ENCODE measurements around the gene ARID4A. TPM values are rescaled to one million over a fixed set of nuclear protein-coding genes. Genes with fewer than 3 reads are reported as not detected.
"Not testable (repeated sequence)": the region's sequence is repeated elsewhere in the genome, so short reads cannot be mapped to it uniquely, and the experiment has no call there.

ARID4A gene
- polyA plus RNA-seq (2013, experiment 1 of 2; ENCODE audit: insufficient read length), result 5.2 TPM
- polyA plus RNA-seq (2013, experiment 2 of 2; ENCODE audit: insufficient read length), result 7.2 TPM

- DNase-seq, result peak; percentile 3
Measured at GRCh38 chr14:58298477-58299400, at the start of gene ARID4A. ARID4A (plus strand) TSS chr14:58298555; CDS start chr14:58299855, 1,300 bp downstream.

- DNase-seq, result no peak
Measured at GRCh38 chr14:58249611-58250010, 48.7 kb upstream of the ARID4A start.

- no peak for DNase-seq
Measured at GRCh38 chr14:58258156-58258555, 40.2 kb upstream of the ARID4A start.

DNA sequence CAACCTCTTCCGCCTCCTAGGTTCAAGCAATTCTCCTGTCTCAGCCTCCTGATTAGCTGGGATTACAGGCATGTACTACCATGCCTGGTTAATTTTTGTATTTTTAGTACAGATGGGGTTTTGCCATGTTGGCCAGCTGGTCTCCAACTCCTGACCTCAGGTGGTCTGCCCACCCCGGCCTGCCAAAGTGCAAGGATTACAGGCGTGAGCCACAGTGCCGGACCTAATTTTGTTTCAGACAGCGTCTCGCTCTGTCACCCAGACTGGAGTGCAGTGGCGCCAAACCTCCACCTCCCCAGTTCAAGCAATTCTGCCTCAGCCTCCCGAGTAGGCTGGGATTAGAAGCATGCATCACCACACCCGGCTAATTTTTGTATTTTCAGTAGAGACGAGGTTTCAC lies 36.4 kb upstream of the ARID4A start:
- not testable (repeated sequence) for DNase-seq

DNA sequence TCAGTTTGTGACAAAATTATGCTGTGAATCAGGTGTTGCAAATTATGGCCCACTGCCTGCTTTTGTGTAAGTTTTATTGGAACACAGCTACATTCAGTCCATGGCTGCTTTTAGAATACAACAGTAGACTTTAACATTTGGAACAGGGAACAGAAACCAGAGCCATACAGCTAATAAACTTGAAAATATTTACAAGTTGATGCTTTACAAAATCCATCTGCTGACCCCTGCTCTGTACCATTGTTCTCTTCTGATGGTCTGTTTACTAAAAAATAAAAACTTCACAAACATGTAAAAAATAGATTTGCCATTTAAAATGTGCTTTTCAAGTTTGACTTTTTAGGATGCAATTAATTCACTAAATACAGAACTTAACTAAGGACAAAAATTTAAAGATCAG lies 33.0 kb upstream of the ARID4A start:
- DNase-seq, result no peak

- peak; percentile 26 for DNase-seq
Measured at GRCh38 chr14:58270628-58271027, 27.7 kb upstream of the ARID4A start.

- peak; percentile 14 for DNase-seq
Measured at GRCh38 chr14:58272588-58273372, 25.6 kb upstream of the ARID4A start.

DNA sequence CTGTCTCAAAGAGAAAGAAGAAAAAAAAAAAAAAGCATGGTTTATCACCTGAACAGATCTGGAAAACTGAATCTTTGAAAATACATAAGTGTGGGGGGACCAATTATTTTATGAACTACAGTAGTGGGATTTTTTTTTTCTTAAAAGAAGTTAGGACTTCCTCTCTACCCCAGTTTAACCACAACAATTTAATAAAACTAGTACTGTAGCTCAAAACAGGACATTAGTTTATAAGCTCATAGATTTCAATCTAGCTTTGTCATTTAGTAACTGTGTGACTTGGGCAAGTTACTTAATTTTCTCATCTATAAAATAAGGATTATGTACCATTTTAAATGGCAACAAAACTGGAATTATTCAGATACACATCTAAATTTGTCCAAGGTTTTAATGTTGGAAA lies 23.5 kb upstream of the ARID4A start:
- no peak for DNase-seq

- DNase-seq, result peak; percentile 6
Measured at GRCh38 chr14:58275527-58276190, 22.7 kb upstream of the ARID4A start.

DNA sequence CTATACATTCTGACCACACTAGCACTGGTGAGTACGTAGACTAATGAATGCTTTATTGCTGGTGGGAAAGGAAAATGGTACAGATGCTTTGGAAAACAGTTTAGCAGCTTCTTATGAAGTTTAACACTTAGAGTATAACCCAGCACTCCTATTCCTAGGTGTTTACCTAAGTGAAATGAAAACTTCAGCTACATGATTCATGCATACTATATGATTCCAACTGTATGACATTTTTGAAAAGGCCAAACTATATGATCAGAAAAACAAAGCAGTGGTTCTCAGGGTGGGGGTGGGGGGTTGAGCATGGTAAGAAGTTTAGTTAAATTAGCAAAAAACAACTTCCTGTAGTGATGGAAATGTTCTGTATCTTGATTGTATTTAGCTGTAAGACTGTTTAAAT lies 22.1 kb upstream of the ARID4A start:
- peak; percentile 28 for DNase-seq

DNA sequence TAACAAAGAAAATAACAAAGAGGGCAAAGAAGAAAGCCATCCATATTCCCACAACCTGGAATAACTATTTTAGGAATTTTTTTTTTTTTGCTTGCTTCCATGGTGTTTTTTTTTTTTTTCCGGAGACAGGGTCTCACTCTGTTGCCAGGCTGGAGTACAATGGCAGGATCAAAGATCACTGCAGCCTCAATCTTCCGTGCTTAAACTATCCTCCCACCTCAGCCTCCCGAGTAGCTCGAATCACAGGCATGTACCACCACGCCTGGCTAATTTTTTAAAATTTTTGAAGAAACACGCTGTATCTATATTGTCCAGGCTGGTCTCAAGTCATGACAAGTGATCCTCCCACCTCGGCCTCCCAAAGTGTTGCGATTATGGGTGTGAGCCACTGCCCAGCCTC lies 20.2 kb upstream of the ARID4A start:
- DNase-seq, result no peak

GRCh38 chr14:58280954-58281787 lies 17.2 kb upstream of the ARID4A start:
- DNase-seq, result peak; percentile 96

DNA sequence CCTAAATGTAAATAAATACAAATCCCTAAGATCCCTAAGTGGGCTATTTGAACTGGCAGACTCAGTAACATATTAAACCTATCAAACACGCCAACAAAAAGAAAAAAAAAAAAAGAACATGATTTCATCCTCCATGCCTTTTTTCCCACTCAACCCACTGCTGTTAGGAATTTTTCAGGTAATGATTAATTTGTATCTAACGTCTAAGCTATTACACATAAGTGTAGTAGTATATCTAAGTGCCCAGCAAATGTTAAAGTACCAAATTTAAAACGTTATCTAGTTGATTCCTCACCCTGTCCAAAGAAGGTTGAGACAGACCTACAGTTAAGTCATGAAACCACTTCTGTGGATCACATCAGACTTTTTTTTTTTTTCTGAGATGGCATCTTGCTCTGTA lies 16.4 kb upstream of the ARID4A start:
- DNase-seq, result no peak

- no peak for DNase-seq
Measured at GRCh38 chr14:58282925-58283593, 15.3 kb upstream of the ARID4A start.

DNA sequence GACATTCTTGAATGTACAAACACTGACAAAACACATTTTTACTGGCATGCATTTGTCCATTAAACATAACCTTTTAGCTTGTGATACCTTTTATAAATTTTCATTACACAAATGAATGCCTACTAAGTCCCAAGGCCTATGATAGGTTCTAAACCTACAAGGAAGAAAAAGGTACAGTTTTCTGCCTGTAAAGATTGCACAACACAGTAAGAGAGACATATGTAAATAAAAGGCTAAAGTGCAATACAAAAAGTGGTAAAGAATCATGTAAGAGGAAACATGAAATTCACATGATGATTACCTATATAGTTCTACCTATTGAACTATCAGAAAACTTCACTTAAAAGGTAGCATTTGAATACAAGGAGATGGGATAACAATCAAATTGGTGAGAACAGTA lies 14.6 kb upstream of the ARID4A start:
- DNase-seq, result no peak

GRCh38 chr14:58285132-58285531 lies 13.2 kb upstream of the ARID4A start:
- DNase-seq, result no peak

DNA sequence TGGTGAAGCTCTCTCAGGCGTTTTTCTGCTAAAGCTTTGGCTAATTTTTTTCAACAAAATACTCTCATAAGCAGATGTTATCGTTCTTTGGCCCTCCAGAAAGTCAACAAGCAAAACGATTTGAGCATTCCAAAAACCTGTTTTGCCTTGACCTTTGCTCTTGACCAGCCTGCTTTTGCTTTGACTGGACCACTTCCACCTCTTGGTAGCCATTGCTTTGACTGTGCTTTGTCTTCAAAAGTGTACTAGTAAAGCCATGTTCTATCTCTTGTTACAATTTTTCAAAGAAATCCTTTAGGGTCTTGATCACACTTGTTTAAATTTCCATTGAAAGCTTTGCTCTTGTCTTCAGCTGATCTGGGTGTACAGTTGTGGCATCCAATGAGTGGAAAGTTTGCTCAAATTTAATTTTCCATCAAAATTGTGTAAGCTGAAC lies 10.7 kb upstream of the ARID4A start:
- no peak for DNase-seq

- DNase-seq, result no peak
Measured at GRCh38 chr14:58288106-58288792, 10.1 kb upstream of the ARID4A start.

DNA sequence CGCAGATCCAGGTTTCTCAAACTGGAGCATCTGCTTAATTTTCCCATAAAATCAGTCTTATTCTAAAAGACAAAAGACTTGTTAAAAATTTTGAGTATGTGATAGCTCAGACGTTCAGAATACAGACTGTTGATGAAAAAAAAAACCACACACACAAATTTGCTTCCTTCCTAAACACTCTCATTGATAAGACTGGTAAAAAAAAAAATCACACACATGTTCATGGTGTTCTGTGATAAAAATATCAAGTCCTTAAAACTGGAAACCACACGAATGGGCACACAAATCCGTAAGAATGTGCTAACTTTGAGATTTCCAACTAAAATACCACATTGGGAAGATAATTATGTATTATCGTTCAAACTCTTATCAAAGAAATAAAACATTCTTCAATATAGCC lies 6.7 kb upstream of the ARID4A start:
- DNase-seq, result no peak

DNA sequence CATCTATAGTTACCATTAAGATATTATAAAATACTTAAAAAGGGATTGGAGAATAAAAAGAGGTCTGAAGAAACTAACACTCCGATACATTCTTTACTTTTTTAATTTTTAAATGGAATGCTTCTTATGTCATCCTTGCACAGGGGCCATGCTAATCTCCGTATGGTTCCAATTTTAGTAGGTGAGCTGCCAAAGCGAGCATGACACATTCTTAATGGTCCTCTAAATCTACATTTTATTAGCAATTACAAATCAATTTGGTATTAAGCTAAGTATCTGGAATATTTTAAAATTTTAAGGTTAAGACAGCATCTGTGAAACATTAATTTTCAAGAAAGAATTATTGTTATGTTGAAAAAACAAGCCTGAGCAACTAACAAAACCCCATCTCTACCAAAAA lies 6.2 kb upstream of the ARID4A start:
- no peak for DNase-seq

- no peak for DNase-seq
Measured at GRCh38 chr14:58294201-58294600, 4.2 kb upstream of the ARID4A start.
